GM13976 (cell line): ENCODE data around the gene SIN3B.
"Not testable (repeated sequence)": the region's sequence is repeated elsewhere in the genome, so short reads cannot be mapped to it uniquely, and the experiment has no call there.

Experiments used
- DNase-seq: peaks from one replicate; pipeline ENCODE4 v3.0.0; 2012; ENCODE audit warnings: low spot score
- CTCF ChIP-seq: IDR thresholded peaks from 2 replicates; pipeline ENCODE4 v1.5.1; 2012; ENCODE audit warnings: borderline replicate concordance, mild to moderate bottlenecking; ENCODE audit not compliant: insufficient read depth; ENCODE audit errors: extremely low read depth, missing control alignments, control extremely low read depth
- in situ Hi-C: fragments of 300-500 bp; cut with MboI; formaldehyde crosslinking; loops from one replicate; pipeline ENCODE4 v1.12.0; 2022; ENCODE audit warnings: low sequenced_read_pairs, mixed read lengths, inconsistent platforms; ENCODE audit not compliant: unreplicated experiment

Gene SIN3B

GRCh38 chr19:16791942-16792341, 37.3 kb upstream of the SIN3B start:
- TF ChIP-seq CTCF, result no peak
- in situ Hi-C loops, result no loop called here
- no peak for DNase-seq

- DNase-seq, result no peak
- no peak for TF ChIP-seq CTCF
- in situ Hi-C loops, result no loop called here
Measured at GRCh38 chr19:16794456-16795441, 34.4 kb upstream of the SIN3B start.

GRCh38 chr19:16795731-16796130, 33.5 kb upstream of the SIN3B start:
- in situ Hi-C loops, result no loop called here
- no peak for TF ChIP-seq CTCF
- no peak for DNase-seq

GRCh38 chr19:16797876-16798275, 31.3 kb upstream of the SIN3B start:
- no peak for DNase-seq
- no peak for TF ChIP-seq CTCF
- in situ Hi-C loops, result no loop called here

GRCh38 chr19:16798326-16798725, 30.9 kb upstream of the SIN3B start:
- DNase-seq, in situ Hi-C loops: not testable (repeated sequence)

GRCh38 chr19:16799740-16800139, 29.5 kb upstream of the SIN3B start:
- no peak for TF ChIP-seq CTCF
- no peak for DNase-seq
- in situ Hi-C loops, result no loop called here

- in situ Hi-C loops, result no loop called here
- no peak for TF ChIP-seq CTCF
- DNase-seq, result no peak
Measured at GRCh38 chr19:16801600-16802013, 27.6 kb upstream of the SIN3B start.
